HG02642 (cell line): Measurements from ENCODE around the gene PIP4K2A.

Experiments
- ATAC-seq: cut with Tn5 transposase; IDR thresholded peaks from one replicate; pipeline ENCODE4 v1.9.1; 2021; ENCODE audit warnings: mild to moderate bottlenecking; ENCODE audit not compliant: unreplicated experiment, poor library complexity

The PIP4K2A gene

DNA sequence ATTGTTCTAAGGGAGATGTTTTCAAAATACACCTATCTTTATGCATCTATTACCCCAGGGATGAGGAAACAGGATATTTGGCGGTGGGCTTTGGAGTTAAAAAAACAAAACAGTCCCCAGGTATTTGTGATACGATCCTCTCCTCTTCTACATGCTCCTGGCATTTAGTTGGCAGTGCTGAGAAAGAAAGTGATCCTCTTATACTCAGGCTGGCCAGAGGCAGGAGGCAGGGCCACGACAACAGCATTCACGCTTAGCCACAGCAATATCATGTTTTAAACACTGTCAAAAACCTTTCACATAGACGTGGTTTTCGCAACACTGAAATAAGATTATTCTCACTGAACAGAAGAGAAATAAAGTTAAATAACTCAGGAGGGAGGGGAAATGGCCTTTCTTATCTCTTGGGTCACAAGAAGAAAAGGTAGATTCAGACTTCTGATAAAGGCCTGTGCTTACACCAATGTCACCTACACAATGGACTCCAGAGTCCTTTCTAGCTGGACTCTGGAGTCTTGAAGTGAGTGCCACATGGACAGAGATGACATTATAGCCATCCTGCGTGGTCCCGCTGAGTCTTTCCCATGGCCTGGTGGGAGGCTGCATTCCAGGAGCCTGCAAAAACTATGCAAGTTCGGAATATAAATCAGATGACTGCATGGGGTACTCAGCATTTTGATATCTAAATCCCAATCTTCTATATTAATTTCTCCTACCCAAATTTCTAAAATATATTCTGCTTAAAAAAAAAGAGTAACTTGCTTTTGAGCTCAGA is 88.7 kb downstream of the PIP4K2A start:
- no peak for ATAC-seq

DNA sequence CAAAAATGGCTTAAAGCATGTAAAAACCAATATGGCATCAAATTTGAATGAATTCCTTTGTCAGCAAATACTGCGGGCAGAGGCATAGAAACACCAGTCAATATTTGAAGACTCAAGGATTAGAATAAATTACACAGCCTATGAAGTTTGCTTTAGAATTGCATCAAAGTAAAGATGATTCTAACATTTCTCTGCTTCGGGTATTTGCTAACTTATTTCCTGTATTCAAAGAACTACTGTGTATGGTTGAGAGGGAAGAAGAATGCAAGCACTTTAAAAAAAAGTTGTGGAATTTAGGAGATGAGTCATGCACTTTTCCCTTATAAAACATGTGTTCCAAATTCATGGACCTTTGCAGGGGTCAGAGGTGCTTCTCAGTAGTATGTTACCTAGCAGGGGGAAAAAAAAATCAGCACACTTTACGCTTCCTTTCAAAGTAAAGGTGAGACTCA is 90.1 kb downstream of the PIP4K2A start:
- ATAC-seq: no peak

DNA sequence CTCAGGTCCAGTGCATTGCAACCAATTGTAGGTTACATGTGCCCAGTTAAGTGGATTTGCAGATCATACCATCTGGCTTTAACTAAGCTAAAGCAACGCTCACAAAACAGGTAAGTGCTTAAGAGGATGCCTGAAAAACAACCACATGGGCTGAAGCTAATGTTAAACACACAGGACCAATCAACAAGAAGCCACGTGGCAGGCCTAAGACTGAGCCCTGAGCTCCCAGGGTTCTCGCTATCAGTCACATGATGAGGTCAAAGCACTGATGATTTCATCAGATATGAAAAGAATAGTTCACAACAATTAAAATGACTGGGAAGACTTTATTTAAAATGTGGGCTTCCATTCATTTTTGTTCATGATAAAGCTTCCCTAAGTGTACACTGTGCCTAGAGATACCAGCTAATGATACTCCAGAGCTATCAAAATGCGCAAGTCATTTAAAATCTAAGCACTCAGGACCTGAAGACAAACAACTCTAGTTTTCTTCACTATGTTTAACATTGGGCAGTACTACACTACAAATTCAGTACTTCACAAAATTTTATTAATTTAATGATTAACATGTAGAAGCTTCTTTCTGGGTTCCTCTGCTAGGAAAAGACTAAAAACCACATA is 90.6 kb downstream of the PIP4K2A start:
- ATAC-seq: no peak

GRCh38 chr10:22622242-22622806 is 92.1 kb downstream of the PIP4K2A start:
- no peak for ATAC-seq

GRCh38 chr10:22621726-22622125 is 92.7 kb downstream of the PIP4K2A start:
- ATAC-seq: no peak

- ATAC-seq: no peak
Measured at GRCh38 chr10:22620929-22621328, 93.4 kb downstream of the PIP4K2A start.

GRCh38 chr10:22620140-22620857 is 94.1 kb downstream of the PIP4K2A start:
- no peak for ATAC-seq

DNA sequence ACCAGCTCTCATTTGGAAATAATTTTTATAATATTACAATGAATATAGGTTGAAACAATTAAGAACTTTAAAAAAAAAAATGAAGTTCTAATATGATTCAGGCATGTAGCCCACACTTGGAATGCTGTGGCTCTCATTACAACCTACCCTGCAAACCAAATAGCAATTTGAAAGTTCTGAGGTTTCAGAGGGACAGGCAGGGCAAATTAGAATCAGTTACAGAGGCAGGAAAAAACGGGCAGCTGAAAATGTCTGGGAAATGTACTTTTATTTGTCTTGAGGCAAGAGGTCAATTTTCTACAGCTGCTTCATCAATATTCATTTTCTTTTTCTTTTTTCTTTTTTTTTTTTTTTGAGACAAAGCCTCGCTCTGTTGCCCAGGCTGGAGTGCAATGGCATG is 95.3 kb downstream of the PIP4K2A start:
- no peak for ATAC-seq

DNA sequence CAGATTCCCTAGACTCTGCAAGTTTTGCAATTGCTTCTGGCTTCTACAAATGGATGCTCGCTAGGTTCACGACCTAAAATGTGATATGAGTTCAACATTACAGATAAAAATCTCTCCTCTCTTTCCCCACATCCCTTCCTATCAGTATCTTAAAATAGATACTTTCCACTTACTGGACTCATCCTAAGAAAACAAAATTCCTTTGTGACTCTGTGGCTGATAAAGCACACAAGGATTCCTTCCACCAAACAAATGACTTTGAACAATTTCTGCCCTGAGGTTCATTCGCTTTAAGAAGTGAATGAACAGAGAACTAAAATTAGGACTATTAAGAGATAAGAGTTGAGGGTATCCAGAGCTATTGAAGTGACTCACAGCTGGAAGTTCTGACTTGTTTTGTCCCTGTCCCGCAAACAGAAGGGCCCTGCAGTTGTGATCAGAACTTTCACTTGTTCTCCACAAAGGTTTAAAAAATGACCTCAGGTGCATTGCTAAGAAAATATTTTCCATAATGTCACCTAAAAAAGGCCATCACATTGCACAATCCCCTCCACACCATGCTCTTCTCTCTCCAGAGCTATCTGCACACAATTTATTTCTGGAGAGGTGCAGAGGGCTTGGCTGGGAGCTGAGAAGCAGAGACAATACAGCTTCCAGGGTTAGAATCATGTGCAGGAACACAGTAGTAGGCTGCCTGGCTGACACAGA is 96.1 kb downstream of the PIP4K2A start:
- no peak for ATAC-seq

- no peak for ATAC-seq
Measured at GRCh38 chr10:22617516-22617915, 96.9 kb downstream of the PIP4K2A start.

DNA sequence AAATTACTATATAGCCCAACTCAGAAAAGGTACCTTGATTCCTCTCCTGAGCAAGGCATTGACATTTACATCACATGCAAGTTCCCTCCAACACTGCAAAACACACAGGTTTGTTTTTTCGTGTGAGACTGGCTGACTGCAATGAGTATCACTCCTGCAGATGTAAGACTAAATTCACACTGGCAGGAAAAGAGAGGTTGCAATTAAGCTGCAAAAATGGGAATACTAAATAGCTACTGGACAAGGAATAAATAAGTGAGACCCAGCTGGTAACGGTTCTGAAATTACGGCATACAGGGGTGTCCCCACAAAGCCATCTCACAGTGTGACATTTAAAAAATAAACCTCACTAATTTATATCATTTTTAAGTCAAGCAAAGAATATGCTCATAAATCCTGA is 97.3 kb downstream of the PIP4K2A start:
- ATAC-seq: no peak

- ATAC-seq: peak; percentile 74
Measured at GRCh38 chr10:22615819-22616499, 98.4 kb downstream of the PIP4K2A start.

GRCh38 chr10:22615101-22615500 is 99.3 kb downstream of the PIP4K2A start:
- ATAC-seq: no peak

GRCh38 chr10:22613011-22613410 is 101.4 kb downstream of the PIP4K2A start:
- ATAC-seq: no peak

DNA sequence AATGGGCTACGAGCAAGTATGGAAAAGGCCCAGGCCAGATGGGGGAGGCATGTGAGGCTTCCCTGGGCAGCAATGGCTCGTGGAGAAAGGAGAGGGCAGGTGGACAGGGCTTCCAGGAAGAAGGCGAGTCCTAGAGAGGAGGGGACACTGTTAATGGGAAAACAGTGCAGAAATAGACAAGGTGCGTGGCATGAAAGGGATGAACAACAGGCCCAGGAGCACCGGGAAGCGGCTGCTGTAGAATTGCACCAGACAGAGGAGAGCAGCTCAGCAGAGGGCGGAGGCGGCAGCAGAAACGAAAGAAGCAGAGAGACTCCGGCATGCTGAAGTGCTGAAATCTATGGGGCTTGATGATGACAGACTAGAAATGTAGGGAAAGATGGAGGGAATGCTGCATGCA is 102.1 kb downstream of the PIP4K2A start:
- no peak for ATAC-seq

DNA sequence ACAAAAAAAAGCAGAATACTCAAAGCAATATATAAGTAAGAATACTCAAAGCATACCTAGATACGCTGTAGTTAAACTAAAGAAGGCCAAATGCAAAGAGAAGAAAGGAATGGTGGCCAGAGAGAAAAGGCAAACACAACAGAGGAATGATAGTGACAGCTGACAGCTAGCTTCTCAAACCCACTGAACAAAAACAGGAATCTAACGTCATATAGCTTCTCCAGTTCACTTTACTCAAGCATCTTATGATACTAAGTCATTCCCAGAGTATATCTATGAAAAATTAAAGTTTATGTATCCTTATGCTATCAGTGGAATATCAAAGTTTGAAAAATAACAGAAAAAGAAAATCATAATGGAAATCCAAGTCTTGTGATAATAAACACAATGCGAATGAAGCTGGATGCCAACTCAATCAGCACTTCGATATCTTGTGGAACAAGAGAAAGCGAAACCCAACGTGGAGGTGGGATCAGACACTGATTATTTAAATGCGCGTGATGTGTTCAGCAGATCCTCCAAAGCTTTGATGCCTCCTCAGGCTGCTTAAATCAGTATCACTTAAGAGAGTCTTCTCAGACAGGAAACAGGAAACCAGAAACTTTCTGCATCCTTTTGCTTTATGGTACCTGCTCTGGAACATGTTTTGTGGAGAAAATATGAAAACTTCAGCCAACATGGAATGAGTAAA is 102.8 kb downstream of the PIP4K2A start:
- ATAC-seq: peak; percentile 42

- ATAC-seq: no peak
Measured at GRCh38 chr10:22610610-22611009, 103.8 kb downstream of the PIP4K2A start.

- ATAC-seq: no peak
Measured at GRCh38 chr10:22609719-22610465, 104.5 kb downstream of the PIP4K2A start.

- no peak for ATAC-seq
Measured at GRCh38 chr10:22609251-22609650, 105.1 kb downstream of the PIP4K2A start.
